HEK293 (cell line): ENCODE measurements around the gene LRCH1.

ENCODE experiments used
- CTCF ChIP-seq: fragments of 450-650 bp; formaldehyde crosslinking; IDR thresholded peaks from 2 replicates; pipeline ENCODE4 v1.5.1; 2016; ENCODE audit warnings: missing biosample characterization, missing genetic modification characterization
- PBX3 ChIP-seq: sonication (generic); formaldehyde crosslinking; IDR thresholded peaks from 2 replicates; pipeline ENCODE4 v1.8.1; 2022; ENCODE audit warnings: mild to moderate bottlenecking, moderate library complexity, missing genetic modification reagents
- ZBTB10 ChIP-seq: fragments of 450-650 bp; formaldehyde crosslinking; IDR thresholded peaks from 2 replicates; pipeline ENCODE4 v1.5.1; 2016; ENCODE audit warnings: missing biosample characterization, missing genetic modification characterization
- ZNF157 ChIP-seq: fragments of 450-650 bp; formaldehyde crosslinking; IDR thresholded peaks from 2 replicates; pipeline ENCODE4 v1.5.1; 2016; ENCODE audit warnings: missing biosample characterization, missing genetic modification characterization
- ZNF16 ChIP-seq: fragments of 450-650 bp; formaldehyde crosslinking; IDR thresholded peaks from 2 replicates; pipeline ENCODE4 v1.5.1; 2016; ENCODE audit warnings: low read depth, missing biosample characterization, missing genetic modification characterization
- ZNF184 ChIP-seq: fragments of 450-650 bp; IDR thresholded peaks from 2 replicates; pipeline ENCODE4 v1.5.1; 2018; ENCODE audit warnings: missing biosample characterization, mild to moderate bottlenecking, missing genetic modification characterization
- ZNF19 ChIP-seq: fragments of 450-650 bp; formaldehyde crosslinking; IDR thresholded peaks from 2 replicates; pipeline ENCODE4; 2016; ENCODE audit warnings: missing biosample characterization, missing genetic modification characterization, low read depth
- ZNF324 ChIP-seq: fragments of 450-650 bp; formaldehyde crosslinking; IDR thresholded peaks from 2 replicates; pipeline ENCODE4 v1.5.1; 2016; ENCODE audit warnings: missing biosample characterization, missing genetic modification characterization
- ZNF561 ChIP-seq: fragments of 450-650 bp; IDR thresholded peaks from 2 replicates; pipeline ENCODE4 v1.5.1; 2018; ENCODE audit warnings: missing biosample characterization, missing genetic modification characterization, borderline replicate concordance
- TF ChIP-seq, protein P1 (sequence below): fragments of 450-650 bp; formaldehyde crosslinking; IDR thresholded peaks from 2 replicates; pipeline ENCODE4 v1.5.1; 2016; ENCODE audit warnings: missing biosample characterization, missing genetic modification characterization

DNA sequence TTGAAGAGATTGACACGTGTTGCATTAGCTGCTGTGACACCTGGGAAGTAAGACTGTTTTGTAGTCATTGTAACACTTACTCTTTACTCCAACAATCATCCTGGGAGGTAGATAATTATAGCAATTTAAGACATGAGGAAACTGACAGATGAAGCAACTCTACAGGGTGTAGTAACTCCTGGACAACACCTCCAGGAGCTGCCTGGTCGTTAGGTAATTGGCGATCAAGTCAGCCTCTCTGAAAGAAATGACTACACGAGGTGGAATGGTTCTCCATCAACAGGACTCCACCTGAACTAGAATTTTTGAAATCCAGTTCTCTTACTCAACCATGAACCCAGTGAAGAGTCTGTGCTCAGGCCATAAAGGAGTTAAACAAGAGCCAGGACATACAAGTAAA, 43.0 kb upstream of the LRCH1 start:
- TF ChIP-seq ZNF184 (tag by site-specific recombination) = no peak
- TF ChIP-seq ZNF157 (tag by site-specific recombination) = no peak
- TF ChIP-seq ZNF324 = no peak
- no peak for TF ChIP-seq ZNF561 (tag by site-specific recombination)
- no peak for TF ChIP-seq CTCF (tag by site-specific recombination)
- TF ChIP-seq, protein P1, sequence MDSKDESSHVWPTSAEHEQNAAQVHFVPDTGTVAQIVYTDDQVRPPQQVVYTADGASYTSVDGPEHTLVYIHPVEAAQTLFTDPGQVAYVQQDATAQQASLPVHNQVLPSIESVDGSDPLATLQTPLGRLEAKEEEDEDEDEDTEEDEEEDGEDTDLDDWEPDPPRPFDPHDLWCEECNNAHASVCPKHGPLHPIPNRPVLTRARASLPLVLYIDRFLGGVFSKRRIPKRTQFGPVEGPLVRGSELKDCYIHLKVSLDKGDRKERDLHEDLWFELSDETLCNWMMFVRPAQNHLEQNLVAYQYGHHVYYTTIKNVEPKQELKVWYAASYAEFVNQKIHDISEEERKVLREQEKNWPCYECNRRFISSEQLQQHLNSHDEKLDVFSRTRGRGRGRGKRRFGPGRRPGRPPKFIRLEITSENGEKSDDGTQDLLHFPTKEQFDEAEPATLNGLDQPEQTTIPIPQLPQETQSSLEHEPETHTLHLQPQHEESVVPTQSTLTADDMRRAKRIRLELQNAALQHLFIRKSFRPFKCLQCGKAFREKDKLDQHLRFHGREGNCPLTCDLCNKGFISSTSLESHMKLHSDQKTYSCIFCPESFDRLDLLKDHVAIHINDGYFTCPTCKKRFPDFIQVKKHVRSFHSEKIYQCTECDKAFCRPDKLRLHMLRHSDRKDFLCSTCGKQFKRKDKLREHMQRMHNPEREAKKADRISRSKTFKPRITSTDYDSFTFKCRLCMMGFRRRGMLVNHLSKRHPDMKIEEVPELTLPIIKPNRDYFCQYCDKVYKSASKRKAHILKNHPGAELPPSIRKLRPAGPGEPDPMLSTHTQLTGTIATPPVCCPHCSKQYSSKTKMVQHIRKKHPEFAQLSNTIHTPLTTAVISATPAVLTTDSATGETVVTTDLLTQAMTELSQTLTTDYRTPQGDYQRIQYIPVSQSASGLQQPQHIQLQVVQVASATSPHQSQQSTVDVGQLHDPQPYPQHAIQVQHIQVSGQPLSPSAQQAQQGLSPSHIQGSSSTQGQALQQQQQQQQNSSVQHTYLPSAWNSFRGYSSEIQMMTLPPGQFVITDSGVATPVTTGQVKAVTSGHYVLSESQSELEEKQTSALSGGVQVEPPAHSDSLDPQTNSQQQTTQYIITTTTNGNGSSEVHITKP (tag by site-specific recombination) = no peak
- TF ChIP-seq ZNF19 (tag by site-specific recombination) = no peak
- TF ChIP-seq PBX3 (CRISPR knock-in tag) = no peak
- no peak for TF ChIP-seq ZBTB10
- no peak for TF ChIP-seq ZNF16 (tag by site-specific recombination)
